ENCODE data around the gene PRAMEF13.
"Not testable (repeated sequence)": the region's sequence is repeated elsewhere in the genome, so short reads cannot be mapped to it uniquely, and the experiment has no call there.

The PRAMEF13 gene

DNA sequence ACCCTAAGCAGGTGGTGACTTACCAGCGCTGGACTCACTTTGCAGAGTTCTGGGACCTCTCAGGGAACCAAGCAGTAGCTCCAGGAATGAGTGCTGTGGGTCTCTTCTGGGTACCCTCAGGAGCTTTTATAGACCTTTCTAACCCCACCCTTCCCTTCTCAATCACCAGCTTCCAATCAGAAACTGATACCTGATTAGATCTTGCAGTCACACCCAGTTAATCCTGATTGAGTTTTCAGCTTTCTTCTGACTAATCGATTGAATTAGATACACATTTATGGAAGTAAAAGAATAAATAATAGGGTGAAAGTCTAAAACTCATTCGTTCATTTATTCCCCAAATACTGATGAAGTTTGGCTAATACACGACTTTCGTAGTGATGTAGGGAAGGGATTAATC, at the start of gene PRAMEF13:
Gene PRAMEF13 (minus strand): TSS at position 101 of the 400 bp plus-strand sequence. CDS start 1,820 bp downstream, outside the sequence.
- not testable (repeated sequence) for DNase-seq (ENCODE audit: low spot score)

DNA sequence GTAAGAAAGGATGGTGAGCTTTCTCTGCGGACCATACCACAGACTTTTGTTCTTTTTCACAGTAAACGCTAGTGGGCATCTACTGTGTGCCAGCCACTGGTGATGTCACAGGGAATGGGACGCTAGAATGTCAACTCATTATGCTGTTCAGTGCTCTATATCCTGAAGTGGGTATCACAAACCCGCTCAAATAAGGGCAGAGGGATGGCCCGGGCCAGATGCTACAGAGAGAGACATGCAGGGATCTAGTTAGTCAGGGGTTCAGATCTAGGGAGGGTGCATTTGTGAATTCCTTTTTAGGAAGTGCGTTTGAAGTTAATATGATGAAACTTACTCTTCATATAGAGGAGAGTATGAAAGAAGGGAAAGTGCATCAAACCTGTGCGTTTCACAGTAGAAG, 45.9 kb upstream of the PRAMEF13 start:
- not testable (repeated sequence) for DNase-seq (ENCODE audit: low spot score)

DNA sequence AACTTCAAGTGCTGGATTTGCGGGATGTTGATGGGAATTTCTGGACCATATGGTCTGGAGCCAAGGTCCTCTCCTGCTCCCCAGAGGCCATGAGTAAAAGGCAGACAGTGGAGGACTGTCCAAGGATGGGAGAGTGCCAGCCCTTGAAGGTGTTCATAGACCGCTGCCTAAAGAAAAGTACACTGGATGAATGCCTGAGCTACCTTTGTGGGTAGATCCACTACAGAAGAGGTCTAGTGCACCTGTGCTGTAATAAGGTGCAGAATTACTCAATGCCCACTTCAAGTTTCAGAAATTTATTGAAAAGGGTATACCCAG, 45.3 kb upstream of the PRAMEF13 start:
- not testable (repeated sequence) for DNase-seq (ENCODE audit: low spot score)

- not testable (repeated sequence) for DNase-seq (ENCODE audit: low spot score)
These were observed 44.8 kb upstream of the PRAMEF13 start for GRCh38 chr1:13245841-13246553.

DNA sequence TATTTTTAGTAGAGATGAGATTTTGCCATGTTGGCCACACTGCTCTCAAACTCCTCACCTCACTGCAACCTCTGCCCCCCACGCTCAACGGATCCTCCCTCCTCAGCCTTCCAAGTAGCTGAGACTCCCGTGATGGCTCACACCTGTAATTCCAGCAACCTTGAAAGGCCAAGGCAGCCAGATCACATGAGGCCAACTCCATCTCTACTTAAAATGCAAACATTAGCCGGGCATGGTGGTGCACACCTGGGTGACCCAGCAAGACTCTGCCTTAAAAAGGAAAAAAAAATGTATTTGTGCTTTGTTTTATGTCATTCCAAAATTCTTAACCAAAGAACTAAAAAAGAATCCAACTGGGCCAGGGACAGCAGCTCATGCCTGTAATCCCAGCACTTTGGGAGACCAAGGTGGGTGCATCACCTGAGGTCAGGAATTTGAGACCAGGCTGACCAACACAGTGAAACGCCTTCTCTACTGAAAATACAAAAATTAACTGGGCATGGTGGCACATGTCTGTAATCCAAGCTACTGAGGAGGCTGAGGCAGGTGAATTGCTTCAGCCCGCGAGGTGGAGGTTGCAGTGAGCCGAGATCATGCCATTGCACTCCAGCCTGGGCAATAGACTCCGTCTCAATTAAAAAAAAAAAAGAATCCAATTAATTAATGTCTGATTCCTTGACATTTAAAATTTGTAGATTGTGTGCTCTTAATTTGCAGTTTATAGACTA, 42.5 kb upstream of the PRAMEF13 start:
- not testable (repeated sequence) for DNase-seq (ENCODE audit: low spot score)

- not testable (repeated sequence) for DNase-seq (ENCODE audit: low spot score)
These were observed 38.4 kb upstream of the PRAMEF13 start for GRCh38 chr1:13239633-13240032.

- DNase-seq (ENCODE audit: low spot score), result not testable (repeated sequence)
These were observed 36.4 kb upstream of the PRAMEF13 start for GRCh38 chr1:13237572-13237971.

GRCh38 chr1:13234057-13234456, 32.8 kb upstream of the PRAMEF13 start:
- DNase-seq (ENCODE audit: low spot score), result not testable (repeated sequence)

GRCh38 chr1:13232056-13232455, 30.8 kb upstream of the PRAMEF13 start:
- DNase-seq (ENCODE audit: low spot score), result not testable (repeated sequence)

- not testable (repeated sequence) for DNase-seq (ENCODE audit: low spot score)
These were observed 30.0 kb upstream of the PRAMEF13 start for GRCh38 chr1:13231061-13231750.

GRCh38 chr1:13230601-13231000, 29.4 kb upstream of the PRAMEF13 start:
- not testable (repeated sequence) for DNase-seq (ENCODE audit: low spot score)

GRCh38 chr1:13230096-13230495, 28.9 kb upstream of the PRAMEF13 start:
- not testable (repeated sequence) for DNase-seq (ENCODE audit: low spot score)

GRCh38 chr1:13228343-13228781, 27.2 kb upstream of the PRAMEF13 start:
- peak; percentile 33 for DNase-seq (ENCODE audit: low spot score)

GRCh38 chr1:13227271-13228055, 26.3 kb upstream of the PRAMEF13 start:
- not testable (repeated sequence) for DNase-seq (ENCODE audit: low spot score)

- not testable (repeated sequence) for DNase-seq (ENCODE audit: low spot score)
These were observed 24.5 kb upstream of the PRAMEF13 start, which contains the start of gene PRAMEF18 for GRCh38 chr1:13225675-13226204. PRAMEF18 (minus strand) TSS chr1:13226154; CDS start chr1:13226106, 48 bp downstream.

DNA sequence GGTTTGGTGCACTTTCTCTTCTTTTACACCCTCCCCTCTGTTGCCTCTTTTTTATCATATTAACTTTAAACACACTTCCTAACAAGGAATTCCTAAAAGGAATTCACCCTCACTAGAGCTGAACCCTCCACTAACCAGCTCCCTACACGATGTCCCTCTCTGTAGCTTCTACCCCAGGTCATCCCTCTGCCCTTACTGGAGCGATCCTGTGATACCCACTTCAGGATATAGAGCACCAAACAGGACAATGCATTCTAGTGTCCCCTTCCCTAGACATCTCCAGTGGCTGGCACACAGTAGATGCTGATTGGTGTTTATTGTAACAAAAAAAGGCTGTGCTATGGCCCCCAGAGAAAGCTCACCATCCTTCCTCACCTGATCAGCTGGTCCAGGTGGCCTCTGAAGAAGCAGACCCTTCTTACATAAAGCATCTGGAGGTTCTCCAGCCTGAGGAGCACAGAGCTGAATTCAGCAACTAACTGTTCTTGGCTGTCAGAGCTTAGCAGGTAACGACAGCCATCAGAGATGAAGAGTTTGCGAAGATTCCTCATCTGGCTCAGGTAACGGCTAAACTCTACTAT, 23.4 kb upstream of the PRAMEF13 start:
- DNase-seq (ENCODE audit: low spot score), result no peak

DNA sequence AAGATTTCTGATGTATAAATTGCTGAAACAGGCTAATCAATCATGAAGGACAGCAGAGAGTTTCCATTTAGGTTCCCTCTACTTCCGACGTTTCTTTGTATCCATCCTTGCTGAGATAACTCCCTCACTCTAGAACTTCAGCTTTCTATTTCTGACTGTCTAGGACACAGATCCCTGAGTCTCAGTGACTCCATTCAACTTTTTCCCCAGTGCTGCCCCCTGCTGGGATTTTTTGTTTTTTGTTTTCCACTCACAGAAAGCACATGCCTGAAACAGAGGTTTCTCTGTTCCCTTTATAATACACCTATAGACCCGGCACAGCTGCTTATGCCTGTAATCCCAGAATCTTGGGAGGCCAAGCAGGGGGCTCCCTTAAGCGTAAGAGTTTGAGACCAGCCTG, 21.6 kb upstream of the PRAMEF13 start:
- not testable (repeated sequence) for DNase-seq (ENCODE audit: low spot score)

GRCh38 chr1:13219203-13219602, 18.0 kb upstream of the PRAMEF13 start:
- not testable (repeated sequence) for DNase-seq (ENCODE audit: low spot score)

- not testable (repeated sequence) for DNase-seq (ENCODE audit: low spot score)
These were observed 15.4 kb upstream of the PRAMEF13 start for GRCh38 chr1:13216619-13217018.

DNA sequence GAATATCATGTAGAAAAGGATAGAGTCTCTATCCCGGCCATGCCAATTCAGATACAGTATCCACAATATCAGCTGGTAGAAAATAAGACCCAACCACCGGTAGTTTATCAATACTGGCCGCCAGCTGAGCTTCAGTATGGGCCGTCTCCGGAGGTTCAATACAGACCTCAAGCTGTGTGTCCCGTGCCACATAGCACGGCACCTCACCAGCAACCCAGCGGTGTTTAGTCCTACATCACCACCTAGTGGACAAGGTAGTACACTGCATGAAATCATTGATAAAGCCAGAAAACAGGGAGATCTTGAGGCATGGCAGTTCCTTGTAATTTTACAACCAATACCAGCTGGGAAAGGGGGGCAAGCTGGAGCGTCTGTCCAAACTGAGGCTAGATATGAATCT, 7.5 kb upstream of the PRAMEF13 start:
- not testable (repeated sequence) for DNase-seq (ENCODE audit: low spot score)

GRCh38 chr1:13171548-13171947, 29.7 kb downstream of the PRAMEF13 start, which contains the start of gene PRAMEF9:
PRAMEF9 (plus strand) TSS chr1:13171848; CDS start chr1:13175281, 3,433 bp downstream.
- DNase-seq (ENCODE audit: low spot score), result not testable (repeated sequence)
